ENCODE data around the gene PHPT1.

GRCh38 chr9:136829981-136830885 lies 19.0 kb upstream of the PHPT1 start:
- TF ChIP-seq CTCF (conservative IDR thresholded peaks at IDR 0.05; ENCODE audit: low read depth, low read length) (no peak), EZH2 (IDR thresholded peaks at IDR 0.05; ENCODE audit: borderline replicate concordance, low read depth, low read length, poor library complexity, severe bottlenecking) (no peak)
